Activated gamma-delta T cell treated with Interleukin-2 at 50 U/mL for 16 hours (primary cell): Measurements from ENCODE around the gene RSBN1L.
"Not testable (repeated sequence)": the region's sequence is repeated elsewhere in the genome, so short reads cannot be mapped to it uniquely, and the experiment has no call there.

ENCODE experiments used
- DNase-seq: peaks from one replicate; pipeline ENCODE4 v3.0.0-alpha.2; 2020

The RSBN1L gene

GRCh38 chr7:77696057-77696642 lies at the start of gene RSBN1L:
Gene RSBN1L (plus strand): TSS chr7:77696459. CDS start chr7:77696470, 11 bp downstream.
- peak; percentile 98 for DNase-seq

GRCh38 chr7:77648742-77649338 lies 47.4 kb upstream of the RSBN1L start:
- no peak for DNase-seq

GRCh38 chr7:77649716-77650349 lies 46.4 kb upstream of the RSBN1L start:
- no peak for DNase-seq

- peak; percentile 25 for DNase-seq
Observed at GRCh38 chr7:77651575-77652162, 44.6 kb upstream of the RSBN1L start.

GRCh38 chr7:77652826-77653225 lies 43.4 kb upstream of the RSBN1L start:
- not testable (repeated sequence) for DNase-seq

- no peak for DNase-seq
Observed at GRCh38 chr7:77653572-77653971, 42.7 kb upstream of the RSBN1L start.

GRCh38 chr7:77655356-77655755 lies 40.9 kb upstream of the RSBN1L start:
- DNase-seq = no peak

- DNase-seq = no peak
Observed at GRCh38 chr7:77655836-77656455, 40.3 kb upstream of the RSBN1L start.

GRCh38 chr7:77657427-77658224 lies 38.6 kb upstream of the RSBN1L start:
- no peak for DNase-seq

GRCh38 chr7:77658928-77659327 lies 37.3 kb upstream of the RSBN1L start:
- DNase-seq = no peak

GRCh38 chr7:77661816-77662215 lies 34.4 kb upstream of the RSBN1L start:
- DNase-seq = no peak

- DNase-seq = no peak
Observed at GRCh38 chr7:77662869-77663268, 33.4 kb upstream of the RSBN1L start.

GRCh38 chr7:77664715-77665114 lies 31.5 kb upstream of the RSBN1L start:
- no peak for DNase-seq

GRCh38 chr7:77665161-77665560 lies 31.1 kb upstream of the RSBN1L start:
- no peak for DNase-seq

GRCh38 chr7:77667459-77668086 lies 28.7 kb upstream of the RSBN1L start:
- DNase-seq = no peak

- no peak for DNase-seq
Observed at GRCh38 chr7:77674878-77675277, 21.4 kb upstream of the RSBN1L start.

- DNase-seq = no peak
Observed at GRCh38 chr7:77679608-77680007, 16.7 kb upstream of the RSBN1L start.

GRCh38 chr7:77680266-77680665 lies 16.0 kb upstream of the RSBN1L start:
- DNase-seq = no peak

GRCh38 chr7:77684030-77684429 lies 12.2 kb upstream of the RSBN1L start:
- DNase-seq = no peak

GRCh38 chr7:77685233-77685632 lies 11.0 kb upstream of the RSBN1L start:
- DNase-seq = no peak

GRCh38 chr7:77687100-77687746 lies 9.0 kb upstream of the RSBN1L start:
- DNase-seq = no peak

GRCh38 chr7:77687747-77688144 lies 8.5 kb upstream of the RSBN1L start:
- no peak for DNase-seq
